ENCODE data around the gene KCNIP4.

The KCNIP4 gene

GRCh38 chr4:21005647-21006046 lies 942.9 kb downstream of the KCNIP4 start:
- no peak for TF ChIP-seq CTCF (IDR thresholded peaks at IDR 0.05; ENCODE audit: insufficient read depth, low read depth, low read length, missing control alignments)
- DNase-seq (ENCODE audit: low read depth), result no peak
- no peak overlapping the region for H3K4me3 ChIP-seq (ENCODE audit: low read length)

GRCh38 chr4:21002976-21003375 lies 945.6 kb downstream of the KCNIP4 start:
- H3K4me3 ChIP-seq (ENCODE audit: low read length), result no peak overlapping the region
- no peak for DNase-seq (ENCODE audit: low read depth)
- no peak for TF ChIP-seq CTCF (IDR thresholded peaks at IDR 0.05; ENCODE audit: insufficient read depth, low read depth, low read length, missing control alignments)

GRCh38 chr4:21002286-21002685 lies 946.3 kb downstream of the KCNIP4 start:
- H3K4me3 ChIP-seq (ENCODE audit: low read length), result no peak overlapping the region
- DNase-seq (ENCODE audit: low read depth), result no peak
- no peak for TF ChIP-seq CTCF (IDR thresholded peaks at IDR 0.05; ENCODE audit: insufficient read depth, low read depth, low read length, missing control alignments)

- TF ChIP-seq CTCF (IDR thresholded peaks at IDR 0.05; ENCODE audit: insufficient read depth, low read depth, low read length, missing control alignments), result no peak
- H3K4me3 ChIP-seq (ENCODE audit: low read length), result no peak overlapping the region
- DNase-seq (ENCODE audit: low read depth), result no peak
Observed at GRCh38 chr4:21001490-21001889, 947.1 kb downstream of the KCNIP4 start.

GRCh38 chr4:20997886-20998285 lies 950.7 kb downstream of the KCNIP4 start:
- no peak for TF ChIP-seq CTCF (IDR thresholded peaks at IDR 0.05; ENCODE audit: insufficient read depth, low read depth, low read length, missing control alignments)
- H3K4me3 ChIP-seq (ENCODE audit: low read length), result no peak overlapping the region
- DNase-seq (ENCODE audit: low read depth), result no peak

GRCh38 chr4:20995610-20996009 lies 953.0 kb downstream of the KCNIP4 start:
- no peak for DNase-seq (ENCODE audit: low read depth)
- H3K4me3 ChIP-seq (ENCODE audit: low read length), result no peak overlapping the region
- no peak for TF ChIP-seq CTCF (IDR thresholded peaks at IDR 0.05; ENCODE audit: insufficient read depth, low read depth, low read length, missing control alignments)

GRCh38 chr4:20995015-20995414 lies 953.6 kb downstream of the KCNIP4 start:
- no peak overlapping the region for H3K4me3 ChIP-seq (ENCODE audit: low read length)
- no peak for TF ChIP-seq CTCF (IDR thresholded peaks at IDR 0.05; ENCODE audit: insufficient read depth, low read depth, low read length, missing control alignments)
- no peak for DNase-seq (ENCODE audit: low read depth)
